SK-N-SH (cell line): ENCODE data around the gene RPS6KB2.

Source experiments
- CTCF ChIP-seq: fragments of 200-600 bp; sonication (generic); IDR thresholded peaks from 2 replicates; pipeline ENCODE4 v1.6.1; 2017; ENCODE audit warnings: antibody characterized with exemption, mild to moderate bottlenecking, moderate library complexity
- FOXM1 ChIP-seq: IDR thresholded peaks from 2 replicates; pipeline ENCODE4 v1.4.0; 2012; ENCODE audit warnings: low read depth, mild to moderate bottlenecking
- RAD21 ChIP-seq: IDR thresholded peaks from 2 replicates; pipeline ENCODE4 v1.6.1; 2012; ENCODE audit warnings: mild to moderate bottlenecking, low read length

- no peak for TF ChIP-seq CTCF
- no peak for TF ChIP-seq RAD21
- TF ChIP-seq FOXM1, result no peak
Measured at GRCh38 chr11:67387069-67387468, 41.2 kb upstream of the RPS6KB2 start.
